Upper lobe of right lung (tissue), 1 donor: ENCODE results near the gene PARD3. TPM values are rescaled to one million over a fixed set of nuclear protein-coding genes. Genes with fewer than 3 reads are reported as not detected.

Source experiments
- ATAC-seq: fragments of 200-7000 bp; cut with Tn5 transposase; one replicate; pipeline ENCODE4 v1.9.1; 2020; ENCODE audit warnings: mild to moderate bottlenecking, moderate library complexity
- DNase-seq: peaks from one replicate; pipeline ENCODE4 v3.0.0-alpha.2; 2020
- H3K27ac ChIP-seq: fragments of 200-600 bp; one replicate; pipeline ENCODE4 v1.8.0; 2022
- H3K27me3 ChIP-seq: fragments of 200-600 bp; one replicate; pipeline ENCODE4 v1.8.0; 2022; ENCODE audit warnings: mild to moderate bottlenecking
- H3K36me3 ChIP-seq: fragments of 200-600 bp; one replicate; pipeline ENCODE4 v1.8.0; 2022
- H3K4me1 ChIP-seq: fragments of 200-600 bp; one replicate; pipeline ENCODE4 v1.8.0; 2022
- H3K4me3 ChIP-seq: fragments of 200-600 bp; one replicate; pipeline ENCODE4 v1.8.0; 2022; ENCODE audit warnings: mild to moderate bottlenecking
- H3K9me3 ChIP-seq: fragments of 200-600 bp; one replicate; pipeline ENCODE4 v1.8.0; 2022
- intact Hi-C: fragments of 100-400 bp; cut with DNase I; formaldehyde crosslinking; loops from one replicate; pipeline ENCODE4 v1.11.0; 2022
- total RNA-seq: library from RNA; stranded (reverse); fragmentation: NEBNext Ultra II Directional; extraction: Animal tissue kit (Norgen Biotek cat#: 25700); gene quantifications from one replicate; pipeline ENCODE4 v1.2.1, GENCODE V29; 2021
- TF ChIP-seq, protein P1 (sequence below): fragments of 200-600 bp; IDR thresholded peaks from one replicate; pipeline ENCODE4 v1.8.0; 2022; ENCODE audit warnings: antibody characterized with exemption
- donor health status: DM: no; HTN: yes; CAD: no; lungs with severe emphysema.

The PARD3 gene
- total RNA-seq, 1 donor from 2014 or later = 38.5 TPM

DNA sequence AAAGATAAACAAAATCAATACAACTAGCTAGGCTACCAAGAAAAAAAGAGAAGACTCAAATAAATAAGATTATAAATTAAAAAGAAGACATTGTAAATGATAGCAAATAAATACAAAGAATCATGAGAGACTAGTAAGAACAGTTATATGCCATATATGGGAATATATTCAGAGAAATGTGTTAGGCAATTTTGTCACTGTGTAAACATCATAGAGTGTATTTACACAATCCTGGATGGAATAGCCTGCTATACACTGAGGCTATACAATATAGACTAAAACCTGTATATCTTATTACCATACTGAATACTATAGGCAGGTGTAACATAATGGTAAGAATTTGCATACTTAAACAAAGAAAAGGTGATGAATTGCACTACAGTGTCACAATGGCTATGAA is 717.4 kb downstream of the PARD3 start:
- intact Hi-C loops = no loop called here
- H3K27me3 ChIP-seq = no peaks in the 10 kb centered on the region
- H3K9me3 ChIP-seq = no peaks in the 10 kb centered on the region
- H3K4me1 ChIP-seq = peaks cover 7% of the 10 kb centered on the region
- ATAC-seq (no peak), DNase-seq (no peak)
- TF ChIP-seq, protein P1, sequence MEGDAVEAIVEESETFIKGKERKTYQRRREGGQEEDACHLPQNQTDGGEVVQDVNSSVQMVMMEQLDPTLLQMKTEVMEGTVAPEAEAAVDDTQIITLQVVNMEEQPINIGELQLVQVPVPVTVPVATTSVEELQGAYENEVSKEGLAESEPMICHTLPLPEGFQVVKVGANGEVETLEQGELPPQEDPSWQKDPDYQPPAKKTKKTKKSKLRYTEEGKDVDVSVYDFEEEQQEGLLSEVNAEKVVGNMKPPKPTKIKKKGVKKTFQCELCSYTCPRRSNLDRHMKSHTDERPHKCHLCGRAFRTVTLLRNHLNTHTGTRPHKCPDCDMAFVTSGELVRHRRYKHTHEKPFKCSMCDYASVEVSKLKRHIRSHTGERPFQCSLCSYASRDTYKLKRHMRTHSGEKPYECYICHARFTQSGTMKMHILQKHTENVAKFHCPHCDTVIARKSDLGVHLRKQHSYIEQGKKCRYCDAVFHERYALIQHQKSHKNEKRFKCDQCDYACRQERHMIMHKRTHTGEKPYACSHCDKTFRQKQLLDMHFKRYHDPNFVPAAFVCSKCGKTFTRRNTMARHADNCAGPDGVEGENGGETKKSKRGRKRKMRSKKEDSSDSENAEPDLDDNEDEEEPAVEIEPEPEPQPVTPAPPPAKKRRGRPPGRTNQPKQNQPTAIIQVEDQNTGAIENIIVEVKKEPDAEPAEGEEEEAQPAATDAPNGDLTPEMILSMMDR = no peak
- no peaks in the 10 kb centered on the region for H3K36me3 ChIP-seq
- no peak overlapping the region for H3K4me3 ChIP-seq
- no peak overlapping the region for H3K27ac ChIP-seq

DNA sequence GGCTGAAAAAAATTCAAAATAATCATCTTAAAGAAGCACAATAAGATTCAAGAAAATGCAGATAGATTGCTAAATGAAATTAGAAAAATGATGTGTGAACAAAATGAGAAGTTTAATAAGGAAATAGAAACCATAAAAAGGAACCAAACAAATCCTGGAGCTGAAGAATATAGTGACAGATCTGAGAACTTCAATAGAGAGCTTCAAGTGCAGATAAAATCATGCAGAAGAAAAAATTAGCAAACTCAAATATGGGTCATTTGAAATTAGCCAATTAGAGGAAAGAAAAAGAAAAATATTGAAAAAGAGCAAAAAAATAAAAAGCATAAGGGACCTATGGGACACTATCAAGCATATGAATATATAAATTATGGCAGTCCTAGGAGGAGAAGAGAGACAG is 720.1 kb downstream of the PARD3 start:
- Histone ChIP-seq H3K4me3 (no peak overlapping the region), H3K4me1 (peaks cover 7% of the 10 kb centered on the region), H3K9me3 (no peaks in the 10 kb centered on the region), H3K27me3 (no peaks in the 10 kb centered on the region), H3K36me3 (no peaks in the 10 kb centered on the region), H3K27ac (no peak overlapping the region)
- intact Hi-C loops = no loop called here
- DNase-seq = no peak
- TF ChIP-seq, protein P1 = no peak
- no peak for ATAC-seq

DNA sequence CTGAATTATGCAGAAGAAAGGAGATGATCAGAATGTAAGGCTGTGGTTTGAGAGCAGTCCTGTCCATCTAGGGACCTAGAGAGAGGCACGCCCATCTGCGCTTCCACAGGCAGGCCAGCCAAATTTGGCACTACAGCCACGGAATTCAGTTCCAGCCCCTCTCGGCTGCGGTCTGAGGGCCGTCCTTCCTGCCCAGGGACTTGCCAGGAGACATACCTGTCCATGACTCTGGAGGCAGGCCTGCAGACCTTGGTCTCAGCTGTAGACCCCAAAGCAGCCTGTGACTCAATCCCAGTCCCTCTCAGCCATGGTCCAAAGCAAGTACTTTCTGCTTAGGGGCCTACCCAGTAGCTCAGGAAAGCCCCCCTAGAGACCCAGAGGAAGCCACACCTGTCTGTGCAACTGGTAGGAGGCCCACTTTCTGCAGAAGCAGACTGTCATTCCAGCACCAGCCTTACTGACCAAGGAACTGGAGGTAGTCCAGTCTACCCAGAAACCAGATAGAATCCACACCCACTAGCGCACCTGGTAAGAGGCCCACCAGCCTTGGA is 720.9 kb downstream of the PARD3 start:
- DNase-seq = no peak
- intact Hi-C loops = no loop called here
- no peak for ATAC-seq
- Histone ChIP-seq H3K27ac (no peak overlapping the region), H3K9me3 (no peaks in the 10 kb centered on the region), H3K36me3 (no peaks in the 10 kb centered on the region), H3K4me1 (peaks cover 7% of the 10 kb centered on the region), H3K4me3 (no peak overlapping the region), H3K27me3 (no peaks in the 10 kb centered on the region)
- TF ChIP-seq, protein P1 = no peak

DNA sequence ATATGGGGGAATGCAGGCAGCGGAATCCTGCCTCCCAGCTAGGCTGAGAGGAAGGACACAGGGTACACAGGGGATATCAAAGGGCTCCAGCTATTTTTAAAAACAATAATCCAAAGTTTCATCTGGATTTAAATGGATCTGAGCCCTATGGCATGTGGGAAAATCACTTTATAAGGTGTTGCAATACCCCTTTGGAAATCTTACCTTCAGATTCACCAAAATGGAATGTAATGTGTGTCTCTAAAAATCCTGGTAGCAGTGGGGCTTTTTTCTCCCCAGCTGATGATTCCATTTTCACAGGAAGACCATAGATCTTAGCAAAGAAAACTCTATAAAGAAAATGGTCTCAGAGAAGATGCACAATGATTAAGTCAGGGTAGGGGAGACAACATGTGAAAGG is 722.2 kb downstream of the PARD3 start:
- TF ChIP-seq, protein P1 = no peak
- DNase-seq (no peak), ATAC-seq (no peak)
- intact Hi-C loops = no loop called here
- H3K4me3 ChIP-seq = no peak overlapping the region
- no peaks in the 10 kb centered on the region for H3K9me3 ChIP-seq
- no peak overlapping the region for H3K27ac ChIP-seq
- H3K4me1 ChIP-seq = peaks cover 6% of the 10 kb centered on the region
- H3K36me3 ChIP-seq = no peaks in the 10 kb centered on the region
- H3K27me3 ChIP-seq = no peaks in the 10 kb centered on the region

DNA sequence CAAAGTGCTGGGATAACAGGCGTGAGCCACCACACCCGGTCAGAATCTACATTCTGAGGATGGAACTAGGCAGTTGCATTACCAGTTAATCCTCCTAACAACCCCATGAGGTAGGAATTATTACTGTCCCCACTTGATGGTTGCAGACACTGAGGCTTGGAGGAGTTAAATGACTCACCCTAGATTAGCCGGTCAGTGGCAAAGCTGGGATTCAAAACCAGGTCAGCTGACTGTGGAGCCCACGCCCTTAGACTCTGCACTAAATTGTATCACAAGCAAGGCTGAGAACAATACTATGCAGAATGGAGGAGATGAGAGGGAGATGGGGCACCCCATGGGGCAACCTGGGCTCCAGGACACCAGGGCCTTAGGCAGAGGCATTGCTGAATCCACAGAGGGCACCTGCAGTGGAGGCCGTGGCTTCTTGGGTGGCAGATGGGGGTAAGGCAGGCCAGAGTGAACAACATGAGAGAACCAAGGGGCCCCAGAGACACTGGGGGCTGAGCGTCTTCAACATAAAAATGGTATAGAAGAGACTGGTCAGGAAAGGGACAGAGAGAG is 723.4 kb downstream of the PARD3 start:
- Histone ChIP-seq H3K27ac (no peak overlapping the region), H3K9me3 (no peaks in the 10 kb centered on the region), H3K4me1 (no peaks in the 10 kb centered on the region), H3K4me3 (no peak overlapping the region), H3K27me3 (no peaks in the 10 kb centered on the region), H3K36me3 (no peaks in the 10 kb centered on the region)
- ATAC-seq = no peak
- DNase-seq = no peak
- TF ChIP-seq, protein P1 = no peak
- intact Hi-C loops = no loop called here

DNA sequence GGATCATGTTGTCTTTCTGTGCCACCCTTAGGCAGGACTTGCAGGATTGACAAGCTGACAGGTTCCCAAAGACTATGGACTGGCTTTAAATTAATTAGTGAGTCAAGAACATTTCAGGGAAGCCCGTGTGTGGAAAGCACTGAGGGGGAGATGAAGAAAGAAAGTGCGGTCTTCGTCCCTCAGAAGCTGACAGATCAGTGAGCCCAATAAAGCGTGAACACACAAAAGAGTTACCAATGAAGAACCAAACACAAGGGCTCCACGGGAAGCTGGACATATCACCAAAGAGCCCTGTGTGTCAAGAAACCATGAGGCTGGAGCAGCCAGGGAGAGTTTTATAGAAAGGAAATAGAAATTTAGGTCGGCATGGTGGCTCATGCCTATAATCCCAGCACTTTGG is 725.8 kb downstream of the PARD3 start:
- no peak overlapping the region for H3K27ac ChIP-seq
- no peaks in the 10 kb centered on the region for H3K4me1 ChIP-seq
- TF ChIP-seq, protein P1 = no peak
- DNase-seq (no peak), ATAC-seq (no peak)
- no peak overlapping the region for H3K4me3 ChIP-seq
- no peaks in the 10 kb centered on the region for H3K9me3 ChIP-seq
- no peaks in the 10 kb centered on the region for H3K27me3 ChIP-seq
- no peaks in the 10 kb centered on the region for H3K36me3 ChIP-seq
- intact Hi-C loops = no loop called here
